Hepatocyte (in vitro differentiated cells): Measurements from ENCODE around the gene MORN4. TPM values are rescaled to one million over a fixed set of nuclear protein-coding genes. Genes with fewer than 3 reads are reported as not detected.

Experiments
- DNase-seq: peaks from one replicate; pipeline ENCODE4 v3.0.0-alpha.2; 2016; ENCODE audit warnings: low spot score
- H2AFZ ChIP-seq: fragments of 200-600 bp; sonication (generic); 2 replicates; pipeline ENCODE4 v1.6.0; 2016; ENCODE audit warnings: antibody characterized with exemption, mild to moderate bottlenecking
- H3K27ac ChIP-seq: fragments of 200-600 bp; sonication (generic); 2 replicates; pipeline ENCODE4 v1.5.1; 2016; ENCODE audit warnings: mild to moderate bottlenecking
- H3K27me3 ChIP-seq: fragments of 200-600 bp; sonication (generic); 2 replicates; pipeline ENCODE4 v1.6.1; 2016
- H3K36me3 ChIP-seq: fragments of 200-600 bp; sonication (generic); replicated peaks from 2 replicates; pipeline ENCODE4 v1.5.1; 2016; ENCODE audit warnings: low read depth; ENCODE audit not compliant: insufficient read depth
- H3K4me1 ChIP-seq: fragments of 200-600 bp; sonication (generic); 2 replicates; pipeline ENCODE4 v1.5.1; 2016; ENCODE audit warnings: mild to moderate bottlenecking, moderate library complexity; ENCODE audit not compliant: insufficient read depth
- H3K4me2 ChIP-seq: fragments of 200-600 bp; sonication (generic); 2 replicates; pipeline ENCODE4 v1.6.0; 2016
- H3K4me3 ChIP-seq: fragments of 200-600 bp; sonication (generic); 2 replicates; pipeline ENCODE4 v1.5.1; 2016; ENCODE audit warnings: mild to moderate bottlenecking
- H3K79me2 ChIP-seq: fragments of 200-600 bp; sonication (generic); 2 replicates; pipeline ENCODE4 v1.6.0; 2017; ENCODE audit warnings: mild to moderate bottlenecking
- H3K9me2 ChIP-seq: fragments of 200-600 bp; sonication (generic); replicated peaks from 2 replicates; pipeline ENCODE4 v1.6.0; 2017; ENCODE audit warnings: mild to moderate bottlenecking; ENCODE audit not compliant: insufficient read depth
- H3K9me3 ChIP-seq: fragments of 200-600 bp; sonication (generic); 2 replicates; pipeline ENCODE4 v1.5.1; 2016; ENCODE audit warnings: low read depth, mild to moderate bottlenecking
- H4K20me1 ChIP-seq: fragments of 200-600 bp; sonication (generic); 2 replicates; pipeline ENCODE4 v1.6.0; 2016; ENCODE audit warnings: mild to moderate bottlenecking; ENCODE audit not compliant: insufficient read depth, poor library complexity, severe bottlenecking
- EZH2 ChIP-seq: fragments of 200-600 bp; sonication (generic); IDR thresholded peaks from 2 replicates; pipeline ENCODE4 v1.6.1; 2016; ENCODE audit warnings: antibody characterized with exemption, mild to moderate bottlenecking, borderline replicate concordance
- EZH2phosphoT487 ChIP-seq: fragments of 200-600 bp; sonication (generic); IDR thresholded peaks from one replicate; pipeline ENCODE4 v1.6.1; 2018; ENCODE audit warnings: antibody characterized with exemption, mild to moderate bottlenecking, low read depth, moderate library complexity; ENCODE audit not compliant: unreplicated experiment, severe bottlenecking
- WGBS: methylation state at CpG from one replicate; pipeline ENCODE4 v1.1.6; 2016; ENCODE audit warnings: low lambda C conversion rate; ENCODE audit errors: missing lambda C conversion rate; 5-methylcytosine and 5-hydroxymethylcytosine counted together
- polyA plus RNA-seq: library from polyadenylated mRNA; unstranded; fragments of >200 nt; fragmentation: Nextera tagmentation; extraction: Ambion mirVana; gene quantifications from 2 replicates; pipeline ENCODE4 v1.2.1, GENCODE V29; 2016
- total RNA-seq: library from RNA; depleted of rRNA; stranded (reverse); fragments of >200 nt; gene quantifications from 2 replicates; pipeline ENCODE4 v1.2.3, GENCODE V29; 2014
- TF ChIP-seq, protein P1 (sequence below): fragments of 200-600 bp; sonication (generic); IDR thresholded peaks from 2 replicates; pipeline ENCODE4 v1.5.1; 2016; ENCODE audit warnings: antibody characterized with exemption, mild to moderate bottlenecking; ENCODE audit not compliant: poor library complexity

Gene MORN4
- total and polyA plus RNA-seq, 2 experiments from 2014 or later, result 8.5 to 15.6 TPM

DNA sequence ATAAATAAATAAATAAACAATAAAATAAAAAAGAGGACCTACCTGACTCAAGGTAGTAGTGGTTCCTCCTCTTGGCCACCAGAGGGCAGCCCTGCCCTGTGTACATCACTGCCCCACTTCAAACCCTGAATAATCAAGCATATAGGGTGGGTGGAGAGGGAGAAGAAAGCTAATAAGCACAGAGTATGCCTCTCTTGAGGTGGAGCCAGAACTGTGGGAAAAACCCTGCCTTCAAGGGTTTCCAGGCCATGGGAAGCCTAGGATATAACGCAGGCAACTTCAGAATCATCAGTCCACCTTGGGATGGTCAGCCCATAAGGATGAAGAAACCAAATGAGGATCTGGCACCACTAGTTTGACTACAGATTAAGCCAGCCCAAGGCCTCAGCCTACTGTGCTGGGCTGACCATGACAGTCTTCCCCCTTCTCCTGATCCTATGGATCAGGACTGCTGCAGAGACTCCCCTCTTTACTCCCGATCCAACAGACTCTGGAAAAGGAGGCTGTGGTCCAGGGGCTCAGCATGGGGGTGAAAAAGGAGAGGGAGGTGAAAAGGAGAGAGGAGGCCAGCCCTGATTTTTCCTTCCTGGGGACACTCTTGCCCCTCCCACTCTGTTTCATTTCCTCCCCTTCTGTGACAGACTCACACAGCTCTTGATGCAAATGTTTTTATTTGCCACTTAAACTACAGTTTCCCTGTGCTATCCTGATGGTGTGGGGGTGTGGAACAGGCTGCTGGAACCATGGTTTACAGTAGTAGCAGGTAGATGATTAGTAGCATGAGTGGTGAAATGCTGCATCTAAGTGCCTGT lies 43.7 kb upstream of the MORN4 start:
- 97% methylated on average over 2 of the region's 2 CpGs for WGBS
- H3K4me3 ChIP-seq, result no peak overlapping the region
- peaks cover 3% of the 10 kb centered on the region for H3K4me1 ChIP-seq
- H2AFZ ChIP-seq, result no peak overlapping the region
- peak; percentile 78 for DNase-seq
- H3K27me3 ChIP-seq, result no peaks in the 10 kb centered on the region
- TF ChIP-seq, protein P1, sequence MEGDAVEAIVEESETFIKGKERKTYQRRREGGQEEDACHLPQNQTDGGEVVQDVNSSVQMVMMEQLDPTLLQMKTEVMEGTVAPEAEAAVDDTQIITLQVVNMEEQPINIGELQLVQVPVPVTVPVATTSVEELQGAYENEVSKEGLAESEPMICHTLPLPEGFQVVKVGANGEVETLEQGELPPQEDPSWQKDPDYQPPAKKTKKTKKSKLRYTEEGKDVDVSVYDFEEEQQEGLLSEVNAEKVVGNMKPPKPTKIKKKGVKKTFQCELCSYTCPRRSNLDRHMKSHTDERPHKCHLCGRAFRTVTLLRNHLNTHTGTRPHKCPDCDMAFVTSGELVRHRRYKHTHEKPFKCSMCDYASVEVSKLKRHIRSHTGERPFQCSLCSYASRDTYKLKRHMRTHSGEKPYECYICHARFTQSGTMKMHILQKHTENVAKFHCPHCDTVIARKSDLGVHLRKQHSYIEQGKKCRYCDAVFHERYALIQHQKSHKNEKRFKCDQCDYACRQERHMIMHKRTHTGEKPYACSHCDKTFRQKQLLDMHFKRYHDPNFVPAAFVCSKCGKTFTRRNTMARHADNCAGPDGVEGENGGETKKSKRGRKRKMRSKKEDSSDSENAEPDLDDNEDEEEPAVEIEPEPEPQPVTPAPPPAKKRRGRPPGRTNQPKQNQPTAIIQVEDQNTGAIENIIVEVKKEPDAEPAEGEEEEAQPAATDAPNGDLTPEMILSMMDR, result peak; percentile 85
- TF ChIP-seq EZH2phosphoT487, result no peak
- TF ChIP-seq EZH2, result no peak
- no peaks in the 10 kb centered on the region for H4K20me1 ChIP-seq
- H3K4me2 ChIP-seq, result no peak overlapping the region
- no peaks in the 10 kb centered on the region for H3K9me2 ChIP-seq
- H3K36me3 ChIP-seq, result no peaks in the 10 kb centered on the region
- H3K27ac ChIP-seq, result peak overlapping the region; percentile 24
- no peaks in the 10 kb centered on the region for H3K9me3 ChIP-seq
- H3K79me2 ChIP-seq, result peaks cover 20% of the 10 kb centered on the region

DNA sequence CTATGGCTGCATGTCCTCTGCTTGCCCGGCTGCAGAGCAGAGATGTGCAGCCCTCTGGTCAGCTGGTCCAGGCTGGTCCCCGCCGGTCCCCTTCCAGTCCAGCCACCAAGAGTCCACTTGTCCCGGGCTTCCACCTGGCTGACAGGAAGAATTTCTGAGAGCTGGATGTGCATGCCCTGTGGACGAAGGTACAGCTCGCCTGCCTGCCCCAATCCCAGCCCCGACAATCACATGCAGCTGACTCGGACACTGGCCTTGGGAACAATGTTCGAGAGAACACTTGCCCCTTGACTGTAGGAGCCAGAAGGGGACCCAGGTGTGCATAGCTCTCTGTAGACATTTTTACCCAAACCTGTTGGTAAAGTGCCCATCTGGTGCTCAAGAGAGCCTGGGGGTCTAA lies 41.9 kb upstream of the MORN4 start:
- Histone ChIP-seq H3K4me2 (no peak overlapping the region), H4K20me1 (no peaks in the 10 kb centered on the region), H3K4me3 (no peak overlapping the region), H3K27me3 (no peaks in the 10 kb centered on the region), H3K9me2 (no peaks in the 10 kb centered on the region), H3K27ac (peak overlapping the region; percentile 40), H3K79me2 (peaks cover 4% of the 10 kb centered on the region), H3K4me1 (no peaks in the 10 kb centered on the region), H2AFZ (no peak overlapping the region), H3K36me3 (no peaks in the 10 kb centered on the region), H3K9me3 (no peaks in the 10 kb centered on the region)
- TF ChIP-seq EZH2phosphoT487 (no peak), EZH2 (no peak)
- TF ChIP-seq, protein P1, result no peak
- 97% methylated on average over 9 of the region's 9 CpGs for WGBS
- no peak for DNase-seq

DNA sequence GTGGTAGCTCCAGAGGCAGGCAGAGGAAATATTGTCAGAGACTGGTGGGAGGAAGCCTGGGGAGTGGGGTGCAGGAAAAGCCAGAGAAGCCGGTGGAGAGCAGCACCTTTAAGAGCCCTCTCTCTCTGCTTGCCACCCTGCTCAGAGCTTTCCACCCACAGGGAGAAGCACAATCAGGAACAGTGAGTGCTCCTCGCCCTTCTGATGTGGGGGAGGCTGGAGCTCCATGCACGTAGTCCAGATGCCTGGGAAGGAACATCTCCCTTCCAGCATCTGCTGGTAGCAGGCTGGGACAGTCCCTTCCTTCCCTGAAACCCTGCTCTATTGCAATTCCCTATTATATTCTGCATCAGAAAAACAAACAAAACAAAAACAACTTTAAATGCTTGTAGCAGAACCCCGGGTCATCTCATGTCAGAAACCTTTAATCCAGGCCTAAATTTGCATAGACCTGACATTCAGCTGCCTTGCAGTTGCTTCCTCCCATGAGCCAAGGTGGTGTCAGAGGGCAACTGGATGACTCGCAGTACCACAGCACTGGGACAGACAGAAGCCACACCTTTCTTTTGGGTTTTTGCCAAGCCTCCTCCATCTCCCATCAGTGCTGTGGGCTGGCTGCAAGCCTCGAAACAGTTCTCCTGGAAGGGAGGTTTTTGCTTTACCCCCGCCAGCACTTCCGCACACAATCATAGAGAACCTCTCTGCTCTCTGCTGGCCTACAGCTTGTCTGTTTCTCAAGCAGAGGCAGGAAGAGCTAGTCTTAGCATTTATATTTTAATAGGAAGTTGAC lies 40.6 kb upstream of the MORN4 start:
- Histone ChIP-seq H3K79me2 (no peaks in the 10 kb centered on the region), H3K9me3 (no peaks in the 10 kb centered on the region), H3K4me3 (no peak overlapping the region), H3K27ac (no peak overlapping the region), H3K27me3 (no peaks in the 10 kb centered on the region), H4K20me1 (no peaks in the 10 kb centered on the region), H3K4me2 (no peak overlapping the region), H3K36me3 (no peaks in the 10 kb centered on the region), H3K4me1 (no peaks in the 10 kb centered on the region), H3K9me2 (no peaks in the 10 kb centered on the region), H2AFZ (no peak overlapping the region)
- WGBS, result 89% methylated on average over 8 of the region's 8 CpGs
- no peak for DNase-seq
- TF ChIP-seq EZH2phosphoT487 (no peak), EZH2 (no peak)
- TF ChIP-seq, protein P1, result no peak
